H1 (cell line): Measurements from ENCODE around the gene UNC5B. TPM values are rescaled to one million over a fixed set of nuclear protein-coding genes. Genes with fewer than 3 reads are reported as not detected.

Experiments used
- GABPA ChIP-seq: IDR thresholded peaks from 2 replicates; pipeline ENCODE4 v1.6.1; 2011; ENCODE audit warnings: mild to moderate bottlenecking, low read length, moderate library complexity, borderline replicate concordance; ENCODE audit not compliant: insufficient read depth
- PHF8 ChIP-seq: fragments of 200-600 bp; sonication (generic); conservative IDR thresholded peaks from 2 replicates; pipeline ENCODE4 v1.7.1; 2012; ENCODE audit warnings: low read depth, mild to moderate bottlenecking, inconsistent platforms, low read length, moderate library complexity
- RAD21 ChIP-seq, 2 experiments: IDR thresholded peaks in 1 of 2; conservative IDR thresholded peaks in 1 of 2; 2 replicates each; pipeline ENCODE4 v1.6.1; 2011; ENCODE audit warnings: low read depth in 2 of 2, low read length in 2 of 2, improper control_type of control experiment in 1 of 2, inconsistent platforms in 1 of 2, mild to moderate bottlenecking in 1 of 2, moderate library complexity in 1 of 2
- YY1 ChIP-seq: IDR thresholded peaks from 2 replicates; pipeline ENCODE4 v1.6.1; 2011; ENCODE audit warnings: low read depth, mild to moderate bottlenecking, low read length
- ZNF274 ChIP-seq: IDR thresholded peaks from 2 replicates; pipeline ENCODE4 v1.7.0; 2012; ENCODE audit warnings: low read length, borderline replicate concordance; ENCODE audit errors: extremely low read depth
- polyA plus RNA-seq, 7 experiments: library from polyadenylated mRNA; depleted of rRNA in 3 of 7; stranded (reverse) in 5 of 7; unstranded in 2 of 7; fragments of >200 nt in 5 of 7; fragments of 200-250 nt in 2 of 7; gene quantifications; 1 replicate in 5 of 7; 2 replicates in 1 of 7; 4 replicates in 1 of 7; pipeline versions ENCODE4 v1.2.1 to v1.2.3, GENCODE V29; 2011 to 2013; ENCODE audit warnings: missing spikeins in 2 of 7, mixed read lengths in 2 of 7
- total RNA-seq: library from RNA; stranded (reverse); fragmentation: NEBNext Ultra II Directional; extraction: Animal tissue kit (Norgen Biotek cat#: 25700); gene quantifications from 2 replicates; pipeline ENCODE4 v1.2.1, GENCODE V29; 2021
- TF ChIP-seq, protein P1 (sequence below): fragments of 300-600 bp; sonication (generic); IDR thresholded peaks from 2 replicates; pipeline ENCODE4 v1.7.1; 2012; ENCODE audit warnings: low read length, moderate library complexity, mild to moderate bottlenecking, inconsistent platforms; ENCODE audit not compliant: insufficient replicate concordance
- TF ChIP-seq, protein P2 (sequence below): IDR thresholded peaks from 2 replicates; pipeline ENCODE4 v1.6.1; 2012; ENCODE audit warnings: low read length, inconsistent platforms

UNC5B gene
- total and polyA plus RNA-seq, 2 of the 8 experiments (the other 6 are each of a cell fraction or from before 2014, with no cell fraction given) = 27.9 to 31.8 TPM

DNA sequence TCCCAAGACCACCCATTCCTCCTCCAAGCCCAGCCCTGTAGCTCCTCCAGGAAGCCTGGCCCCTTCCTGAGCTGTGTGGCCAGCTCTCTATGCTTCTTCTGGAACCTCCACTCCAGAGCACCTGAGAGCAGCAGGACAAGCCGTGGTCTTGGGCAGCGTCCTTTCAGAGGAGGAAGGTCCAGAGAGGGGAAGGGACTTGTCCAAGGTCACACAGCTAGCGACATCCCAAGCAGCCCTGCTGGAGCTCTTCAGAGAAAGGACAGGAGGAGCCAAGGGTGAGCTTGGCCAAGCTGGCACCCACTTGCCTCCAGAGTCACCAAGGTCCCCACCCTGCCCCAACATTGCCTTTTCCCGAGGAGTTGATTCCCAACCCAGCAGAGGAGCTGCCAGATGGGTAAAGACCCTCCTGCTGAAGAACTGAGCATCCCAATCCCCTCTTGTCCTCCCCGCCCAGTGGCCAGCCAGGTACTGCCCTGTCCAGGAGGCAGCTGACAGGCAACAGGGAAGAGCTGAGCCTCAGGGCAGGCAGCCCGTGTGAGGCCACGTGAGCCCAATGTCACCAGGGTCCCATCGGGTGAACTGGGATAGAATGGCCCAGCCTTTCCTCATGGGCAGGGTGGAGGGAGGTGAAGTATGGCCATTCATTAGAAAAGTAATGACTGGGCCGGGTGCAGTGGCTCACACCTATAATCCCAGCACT, 46.2 kb downstream of the UNC5B start (continued):
- TF ChIP-seq, protein P1, sequence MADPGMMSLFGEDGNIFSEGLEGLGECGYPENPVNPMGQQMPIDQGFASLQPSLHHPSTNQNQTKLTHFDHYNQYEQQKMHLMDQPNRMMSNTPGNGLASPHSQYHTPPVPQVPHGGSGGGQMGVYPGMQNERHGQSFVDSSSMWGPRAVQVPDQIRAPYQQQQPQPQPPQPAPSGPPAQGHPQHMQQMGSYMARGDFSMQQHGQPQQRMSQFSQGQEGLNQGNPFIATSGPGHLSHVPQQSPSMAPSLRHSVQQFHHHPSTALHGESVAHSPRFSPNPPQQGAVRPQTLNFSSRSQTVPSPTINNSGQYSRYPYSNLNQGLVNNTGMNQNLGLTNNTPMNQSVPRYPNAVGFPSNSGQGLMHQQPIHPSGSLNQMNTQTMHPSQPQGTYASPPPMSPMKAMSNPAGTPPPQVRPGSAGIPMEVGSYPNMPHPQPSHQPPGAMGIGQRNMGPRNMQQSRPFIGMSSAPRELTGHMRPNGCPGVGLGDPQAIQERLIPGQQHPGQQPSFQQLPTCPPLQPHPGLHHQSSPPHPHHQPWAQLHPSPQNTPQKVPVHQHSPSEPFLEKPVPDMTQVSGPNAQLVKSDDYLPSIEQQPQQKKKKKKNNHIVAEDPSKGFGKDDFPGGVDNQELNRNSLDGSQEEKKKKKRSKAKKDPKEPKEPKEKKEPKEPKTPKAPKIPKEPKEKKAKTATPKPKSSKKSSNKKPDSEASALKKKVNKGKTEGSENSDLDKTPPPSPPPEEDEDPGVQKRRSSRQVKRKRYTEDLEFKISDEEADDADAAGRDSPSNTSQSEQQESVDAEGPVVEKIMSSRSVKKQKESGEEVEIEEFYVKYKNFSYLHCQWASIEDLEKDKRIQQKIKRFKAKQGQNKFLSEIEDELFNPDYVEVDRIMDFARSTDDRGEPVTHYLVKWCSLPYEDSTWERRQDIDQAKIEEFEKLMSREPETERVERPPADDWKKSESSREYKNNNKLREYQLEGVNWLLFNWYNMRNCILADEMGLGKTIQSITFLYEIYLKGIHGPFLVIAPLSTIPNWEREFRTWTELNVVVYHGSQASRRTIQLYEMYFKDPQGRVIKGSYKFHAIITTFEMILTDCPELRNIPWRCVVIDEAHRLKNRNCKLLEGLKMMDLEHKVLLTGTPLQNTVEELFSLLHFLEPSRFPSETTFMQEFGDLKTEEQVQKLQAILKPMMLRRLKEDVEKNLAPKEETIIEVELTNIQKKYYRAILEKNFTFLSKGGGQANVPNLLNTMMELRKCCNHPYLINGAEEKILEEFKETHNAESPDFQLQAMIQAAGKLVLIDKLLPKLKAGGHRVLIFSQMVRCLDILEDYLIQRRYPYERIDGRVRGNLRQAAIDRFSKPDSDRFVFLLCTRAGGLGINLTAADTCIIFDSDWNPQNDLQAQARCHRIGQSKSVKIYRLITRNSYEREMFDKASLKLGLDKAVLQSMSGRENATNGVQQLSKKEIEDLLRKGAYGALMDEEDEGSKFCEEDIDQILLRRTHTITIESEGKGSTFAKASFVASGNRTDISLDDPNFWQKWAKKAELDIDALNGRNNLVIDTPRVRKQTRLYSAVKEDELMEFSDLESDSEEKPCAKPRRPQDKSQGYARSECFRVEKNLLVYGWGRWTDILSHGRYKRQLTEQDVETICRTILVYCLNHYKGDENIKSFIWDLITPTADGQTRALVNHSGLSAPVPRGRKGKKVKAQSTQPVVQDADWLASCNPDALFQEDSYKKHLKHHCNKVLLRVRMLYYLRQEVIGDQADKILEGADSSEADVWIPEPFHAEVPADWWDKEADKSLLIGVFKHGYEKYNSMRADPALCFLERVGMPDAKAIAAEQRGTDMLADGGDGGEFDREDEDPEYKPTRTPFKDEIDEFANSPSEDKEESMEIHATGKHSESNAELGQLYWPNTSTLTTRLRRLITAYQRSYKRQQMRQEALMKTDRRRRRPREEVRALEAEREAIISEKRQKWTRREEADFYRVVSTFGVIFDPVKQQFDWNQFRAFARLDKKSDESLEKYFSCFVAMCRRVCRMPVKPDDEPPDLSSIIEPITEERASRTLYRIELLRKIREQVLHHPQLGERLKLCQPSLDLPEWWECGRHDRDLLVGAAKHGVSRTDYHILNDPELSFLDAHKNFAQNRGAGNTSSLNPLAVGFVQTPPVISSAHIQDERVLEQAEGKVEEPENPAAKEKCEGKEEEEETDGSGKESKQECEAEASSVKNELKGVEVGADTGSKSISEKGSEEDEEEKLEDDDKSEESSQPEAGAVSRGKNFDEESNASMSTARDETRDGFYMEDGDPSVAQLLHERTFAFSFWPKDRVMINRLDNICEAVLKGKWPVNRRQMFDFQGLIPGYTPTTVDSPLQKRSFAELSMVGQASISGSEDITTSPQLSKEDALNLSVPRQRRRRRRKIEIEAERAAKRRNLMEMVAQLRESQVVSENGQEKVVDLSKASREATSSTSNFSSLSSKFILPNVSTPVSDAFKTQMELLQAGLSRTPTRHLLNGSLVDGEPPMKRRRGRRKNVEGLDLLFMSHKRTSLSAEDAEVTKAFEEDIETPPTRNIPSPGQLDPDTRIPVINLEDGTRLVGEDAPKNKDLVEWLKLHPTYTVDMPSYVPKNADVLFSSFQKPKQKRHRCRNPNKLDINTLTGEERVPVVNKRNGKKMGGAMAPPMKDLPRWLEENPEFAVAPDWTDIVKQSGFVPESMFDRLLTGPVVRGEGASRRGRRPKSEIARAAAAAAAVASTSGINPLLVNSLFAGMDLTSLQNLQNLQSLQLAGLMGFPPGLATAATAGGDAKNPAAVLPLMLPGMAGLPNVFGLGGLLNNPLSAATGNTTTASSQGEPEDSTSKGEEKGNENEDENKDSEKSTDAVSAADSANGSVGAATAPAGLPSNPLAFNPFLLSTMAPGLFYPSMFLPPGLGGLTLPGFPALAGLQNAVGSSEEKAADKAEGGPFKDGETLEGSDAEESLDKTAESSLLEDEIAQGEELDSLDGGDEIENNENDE = no peak
- TF ChIP-seq PHF8 (no peak), ZNF274 (no peak), RAD21 (IDR thresholded peaks at IDR 0.05 in 1 of 2, conservative IDR thresholded peaks at IDR 0.05 in 1 of 2; ENCODE audit: low read depth in 2 of 2, low read length in 2 of 2) (no peak), GABPA (no peak), YY1 (no peak)
- TF ChIP-seq, protein P2, sequence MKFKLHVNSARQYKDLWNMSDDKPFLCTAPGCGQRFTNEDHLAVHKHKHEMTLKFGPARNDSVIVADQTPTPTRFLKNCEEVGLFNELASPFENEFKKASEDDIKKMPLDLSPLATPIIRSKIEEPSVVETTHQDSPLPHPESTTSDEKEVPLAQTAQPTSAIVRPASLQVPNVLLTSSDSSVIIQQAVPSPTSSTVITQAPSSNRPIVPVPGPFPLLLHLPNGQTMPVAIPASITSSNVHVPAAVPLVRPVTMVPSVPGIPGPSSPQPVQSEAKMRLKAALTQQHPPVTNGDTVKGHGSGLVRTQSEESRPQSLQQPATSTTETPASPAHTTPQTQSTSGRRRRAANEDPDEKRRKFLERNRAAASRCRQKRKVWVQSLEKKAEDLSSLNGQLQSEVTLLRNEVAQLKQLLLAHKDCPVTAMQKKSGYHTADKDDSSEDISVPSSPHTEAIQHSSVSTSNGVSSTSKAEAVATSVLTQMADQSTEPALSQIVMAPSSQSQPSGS = no peak
